ENCODE data around the gene GPR15LG. TPM values are rescaled to one million over a fixed set of nuclear protein-coding genes. Genes with fewer than 3 reads are reported as not detected.
A peak's percentile ranks its signal among the peaks of the same experiment; 100 is the strongest.

GPR15LG gene
- total and polyA plus RNA-seq, 10 of the 15 experiments (the other 5 are each of a cell fraction or from before 2014, with no cell fraction given), result 1.1 to 12.2 (median 1.4) TPM

- ChIA-PET POLR2A (interaction anchor here (1.0 kb wide), 1 partner anchor 17 kb away, joined by 3 read pairs; no protein-coding TSS in a partner anchor), CTCF (interaction anchor here (1.6 to 25.5 kb wide), 4 partner anchors 13 to 43 kb away, joined by 4 to 788 read pairs (median 34); partner anchors contain the start of gene CDHR1), SMC1A (ENCODE audit: uncharacterized antibody, unreplicated experiment) (interaction anchor here (1.1 to 2.3 kb wide), 5 partner anchors 11 to 44 kb away, joined by 3 to 10 read pairs (median 7); no protein-coding TSS in a partner anchor), RAD21 (ENCODE audit: unreplicated experiment) (interaction anchor here (0.9 to 2.0 kb wide), 5 partner anchors 13 to 50 kb away, joined by 3 to 8 read pairs (median 5); no protein-coding TSS in a partner anchor)
- Histone ChIP-seq H4K20me1 (ENCODE audit: control insufficient read depth, insufficient read depth) (peaks cover 3% of the 10 kb centered on the region; the same call in 1 of the 2 replicates), H3K9ac (ENCODE audit: control insufficient read depth, insufficient read depth, low read length) (no peak overlapping the region), H3K79me2 (ENCODE audit: control insufficient read depth, insufficient read depth, low read length) (peaks cover 29% of the 10 kb centered on the region), H3K4me2 (ENCODE audit: control insufficient read depth, insufficient read depth) (no peak overlapping the region), H2AFZ (ENCODE audit: control insufficient read depth, low read depth, low read length) (no peak overlapping the region), H3K9me3 (replicated peaks; ENCODE audit: control insufficient read depth, insufficient read depth, low read length) (no peaks in the 10 kb centered on the region), H3K4me3 (no peak overlapping the region), H3K27me3 (replicated peaks in 1 of 2; ENCODE audit: control insufficient read depth in 2 of 2, insufficient read depth in 2 of 2, low read length in 1 of 2) (no peaks in the 10 kb centered on the region), H3K4me1 (ENCODE audit: control insufficient read depth, insufficient read depth, low read length) (peaks cover 19% of the 10 kb centered on the region), H3K36me3 (ENCODE audit: control insufficient read depth in 2 of 2, insufficient read depth in 2 of 2, low read length in 1 of 2) (peaks cover 2 to 11% of the 10 kb centered on the region in 2 experiments), H3K27ac (ENCODE audit: control insufficient read depth, insufficient read depth) (no peak overlapping the region)
- in situ Hi-C loops (cut with MboI) (loop anchor here (5.0 kb wide), 1 partner anchor 36 kb away; no protein-coding TSS in a partner anchor), intact Hi-C loops (cut with micrococcal nuclease; ENCODE audit: unreplicated experiment) (loop anchor here (2.0 kb wide), 1 partner anchor 44 kb away; no protein-coding TSS in a partner anchor)
- FAIRE-seq (no peak), DNase-seq (ENCODE audit: low read depth, low spot score) (no peak), ATAC-seq (0 out of 3 replicates have a peak, but pooled peaks have one; percentile 18)
- no TSS peak for BruUV-seq (replicated peaks)
- WGBS (ENCODE audit: insufficient coverage, insufficient replicate concordance, low lambda C conversion rate, missing lambda C conversion rate), result 78% methylated on average over 6 of the region's 6 CpGs
- no peak for TF ChIP-seq NR2C2 (IDR thresholded peaks at IDR 0.05; ENCODE audit: borderline replicate concordance, control insufficient read depth, insufficient read length, low read depth)
- TF ChIP-seq CBX3 (IDR thresholded peaks at IDR 0.05; ENCODE audit: borderline replicate concordance, low read depth), result no peak
- no peak for TF ChIP-seq ELK1 (IDR thresholded peaks at IDR 0.05; ENCODE audit: low read depth, low read length)
- no peak for TF ChIP-seq RAD21 (IDR thresholded peaks at IDR 0.05; ENCODE audit: insufficient read depth, low read depth, low read length)
- no peak for TF ChIP-seq ZNF622 (IDR thresholded peaks at IDR 0.05)
- TF ChIP-seq KLF5 (IDR thresholded peaks at IDR 0.05; ENCODE audit: partially characterized antibody), result no peak
- no peak for TF ChIP-seq ZBTB11 (CRISPR knock-in tag; IDR thresholded peaks at IDR 0.05)
- TF ChIP-seq NR2C1 (IDR thresholded peaks at IDR 0.05), result no peak
- TF ChIP-seq SKIL (IDR thresholded peaks at IDR 0.05; ENCODE audit: low read depth, poor library complexity, severe bottlenecking), result no peak
- no peak for TF ChIP-seq PAX5 (IDR thresholded peaks at IDR 0.05; ENCODE audit: borderline replicate concordance, low read depth, low read length)
- TF ChIP-seq TARDBP (IDR thresholded peaks at IDR 0.05; ENCODE audit: borderline replicate concordance), result no peak
- TF ChIP-seq RB1 (IDR thresholded peaks at IDR 0.05; ENCODE audit: borderline replicate concordance), result no peak
- no peak for TF ChIP-seq BACH1 (IDR thresholded peaks at IDR 0.05; ENCODE audit: borderline replicate concordance)
- no peak for TF ChIP-seq HSF1 (IDR thresholded peaks at IDR 0.05; ENCODE audit: low read depth, low read length)
- no peak for TF ChIP-seq CREM (IDR thresholded peaks at IDR 0.05; ENCODE audit: low read depth)
Measured at GRCh38 chr10:84160663-84161362, 12.8 kb upstream of the GPR15LG start.

All from GM12878 (cell line).